Peyer's patch (tissue), 4 donors: Measurements from ENCODE around the gene CEP128.

Experiments used
- CTCF ChIP-seq, 6 experiments: fragments of 450-650 bp in 4 of 6; fragments of 200-600 bp in 2 of 6; sonication (generic) in 1 of 6; IDR thresholded peaks; one replicate each; pipeline ENCODE4 v1.5.1; 2017 to 2019; ENCODE audit warnings: antibody characterized with exemption in 6 of 6, mild to moderate bottlenecking in 3 of 6, moderate library complexity in 1 of 6
- POLR2A ChIP-seq, 2 donors: fragments of 450-650 bp; IDR thresholded peaks; one replicate each; pipeline ENCODE4 v1.5.1; 2017; ENCODE audit warnings: antibody characterized with exemption in 2 of 2, mild to moderate bottlenecking in 2 of 2, moderate library complexity in 2 of 2

DNA sequence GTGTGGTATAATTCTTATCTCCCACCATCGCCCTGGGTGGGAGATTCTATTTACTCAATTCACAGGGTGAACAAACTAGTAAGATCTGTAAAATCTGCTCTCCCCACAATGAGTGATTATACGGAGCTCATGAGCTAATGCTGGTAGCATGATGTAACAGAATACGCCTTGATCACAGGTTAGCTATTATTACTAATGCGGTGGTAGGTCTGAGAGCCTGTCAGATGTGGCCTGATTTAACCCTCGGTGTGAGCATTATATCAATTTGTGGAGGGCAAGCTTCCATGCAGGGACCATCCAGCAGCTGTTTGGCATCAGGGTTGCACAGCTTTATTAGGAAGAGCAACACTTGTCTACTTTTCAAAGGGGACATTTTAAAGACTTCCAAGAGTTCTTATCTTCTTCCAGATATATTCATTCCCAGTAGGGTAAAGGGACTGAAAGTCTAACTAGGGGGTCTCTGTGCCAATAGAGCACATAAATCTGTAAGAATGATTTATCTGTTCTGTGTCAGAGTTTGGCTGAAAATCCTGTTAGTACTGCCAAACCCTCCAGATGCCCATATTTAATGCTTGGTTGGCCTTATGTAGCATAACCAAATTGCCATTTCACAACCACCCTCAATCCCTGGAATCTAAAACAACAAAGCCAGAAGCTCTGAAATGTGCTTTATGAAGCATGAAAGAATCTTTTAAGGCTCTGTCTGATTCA is 32.5 kb upstream of the CEP128 start:
- TF ChIP-seq CTCF (IDR thresholded peaks at IDR 0.05) (no peak), POLR2A (IDR thresholded peaks at IDR 0.05) (no peak)
